Measurements from ENCODE around the gene EBF3. TPM values are rescaled to one million over a fixed set of nuclear protein-coding genes. Genes with fewer than 3 reads are reported as not detected.
A peak's percentile ranks its signal among the peaks of the same experiment; 100 is the strongest.

The EBF3 gene
- total RNA-seq, 1 donor from 2014 or later = 544 TPM

DNA sequence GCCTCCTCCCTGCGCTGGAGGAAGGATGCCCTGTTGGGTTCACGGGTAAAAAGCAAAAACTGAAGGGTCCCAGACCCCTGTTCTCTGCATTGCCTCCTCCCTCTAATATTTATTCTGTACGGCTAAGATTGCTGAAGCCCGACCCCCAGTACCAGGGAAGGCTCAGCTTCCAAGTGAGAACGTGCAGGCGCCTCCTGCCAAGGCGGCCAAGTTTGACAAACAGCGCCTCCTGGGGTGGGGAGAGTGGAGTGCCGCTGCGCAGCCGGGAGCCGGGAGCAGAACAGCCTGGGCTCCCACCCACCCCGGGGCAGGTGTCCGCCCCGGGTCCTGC lies 4.7 kb upstream of the EBF3 start:
- peak; percentile 93 for DNase-seq
- TF ChIP-seq, protein P1, sequence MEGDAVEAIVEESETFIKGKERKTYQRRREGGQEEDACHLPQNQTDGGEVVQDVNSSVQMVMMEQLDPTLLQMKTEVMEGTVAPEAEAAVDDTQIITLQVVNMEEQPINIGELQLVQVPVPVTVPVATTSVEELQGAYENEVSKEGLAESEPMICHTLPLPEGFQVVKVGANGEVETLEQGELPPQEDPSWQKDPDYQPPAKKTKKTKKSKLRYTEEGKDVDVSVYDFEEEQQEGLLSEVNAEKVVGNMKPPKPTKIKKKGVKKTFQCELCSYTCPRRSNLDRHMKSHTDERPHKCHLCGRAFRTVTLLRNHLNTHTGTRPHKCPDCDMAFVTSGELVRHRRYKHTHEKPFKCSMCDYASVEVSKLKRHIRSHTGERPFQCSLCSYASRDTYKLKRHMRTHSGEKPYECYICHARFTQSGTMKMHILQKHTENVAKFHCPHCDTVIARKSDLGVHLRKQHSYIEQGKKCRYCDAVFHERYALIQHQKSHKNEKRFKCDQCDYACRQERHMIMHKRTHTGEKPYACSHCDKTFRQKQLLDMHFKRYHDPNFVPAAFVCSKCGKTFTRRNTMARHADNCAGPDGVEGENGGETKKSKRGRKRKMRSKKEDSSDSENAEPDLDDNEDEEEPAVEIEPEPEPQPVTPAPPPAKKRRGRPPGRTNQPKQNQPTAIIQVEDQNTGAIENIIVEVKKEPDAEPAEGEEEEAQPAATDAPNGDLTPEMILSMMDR (IDR thresholded peaks at IDR 0.05; ENCODE audit: partially characterized antibody, unreplicated experiment) = peak; percentile 96
- Mint-ChIP-seq H3K27ac (ENCODE audit: unreplicated experiment) (no peak overlapping the region), H3K4me1 (ENCODE audit: low read depth, unreplicated experiment) (peaks cover 22% of the 10 kb centered on the region), H3K9me3 (ENCODE audit: unreplicated experiment) (peaks cover 29% of the 10 kb centered on the region), H3K36me3 (ENCODE audit: unreplicated experiment) (no peaks in the 10 kb centered on the region), H3K4me3 (ENCODE audit: unreplicated experiment) (no peak overlapping the region), H3K27me3 (ENCODE audit: unreplicated experiment) (peaks cover 26% of the 10 kb centered on the region)

DNA sequence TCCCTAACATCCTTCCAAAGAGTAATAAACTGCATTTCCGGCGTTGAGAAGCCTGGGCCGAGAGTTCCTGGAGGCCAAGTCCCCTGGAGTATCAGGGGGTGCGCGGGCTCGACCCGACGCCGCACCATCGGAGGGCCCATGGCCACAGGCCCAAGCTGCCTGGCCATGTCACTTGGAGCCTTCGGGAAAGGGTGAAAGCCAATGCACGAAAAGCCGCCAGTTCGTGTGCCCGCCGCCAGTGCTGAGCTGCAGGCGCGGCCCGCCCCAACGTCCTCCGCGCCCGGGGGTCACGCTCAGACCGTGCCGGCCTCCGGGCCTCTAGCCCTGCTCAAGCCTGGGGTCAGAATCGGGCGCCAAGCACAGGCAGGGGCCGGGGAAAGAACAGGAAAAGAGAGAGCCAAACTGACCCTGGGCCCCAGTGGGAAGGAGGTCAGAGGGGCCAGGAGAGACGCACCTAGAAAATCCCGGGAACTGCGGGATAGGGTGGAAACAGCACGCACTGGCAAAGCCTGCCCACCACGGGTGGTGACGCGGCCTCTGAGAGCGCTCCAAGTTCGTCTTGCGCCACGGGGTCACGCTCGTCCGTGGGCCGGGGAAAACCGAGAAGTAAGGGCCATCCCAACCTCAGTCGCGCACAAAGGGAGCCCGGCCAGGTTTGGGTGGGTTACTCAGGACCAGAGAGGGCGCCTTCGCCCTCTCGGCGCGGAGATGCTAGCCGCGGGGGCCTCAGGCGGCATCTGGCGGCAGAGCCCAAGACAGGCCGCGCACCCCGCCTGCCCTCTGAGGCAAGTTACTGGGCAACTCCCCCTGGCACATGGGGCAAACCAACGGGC lies 4.2 kb upstream of the EBF3 start:
- H3K27me3 Mint-ChIP-seq (ENCODE audit: unreplicated experiment) = peaks cover 27% of the 10 kb centered on the region
- peak overlapping the region; percentile 22 for H3K27ac Mint-ChIP-seq (ENCODE audit: unreplicated experiment)
- peak overlapping the region; percentile 59 for H3K4me3 Mint-ChIP-seq (ENCODE audit: unreplicated experiment)
- peaks cover 30% of the 10 kb centered on the region for H3K9me3 Mint-ChIP-seq (ENCODE audit: unreplicated experiment)
- DNase-seq = no peak
- peaks cover 22% of the 10 kb centered on the region for H3K4me1 Mint-ChIP-seq (ENCODE audit: low read depth, unreplicated experiment)
- no peaks in the 10 kb centered on the region for H3K36me3 Mint-ChIP-seq (ENCODE audit: unreplicated experiment)
- TF ChIP-seq, protein P1 (IDR thresholded peaks at IDR 0.05; ENCODE audit: partially characterized antibody, unreplicated experiment) = no peak

DNA sequence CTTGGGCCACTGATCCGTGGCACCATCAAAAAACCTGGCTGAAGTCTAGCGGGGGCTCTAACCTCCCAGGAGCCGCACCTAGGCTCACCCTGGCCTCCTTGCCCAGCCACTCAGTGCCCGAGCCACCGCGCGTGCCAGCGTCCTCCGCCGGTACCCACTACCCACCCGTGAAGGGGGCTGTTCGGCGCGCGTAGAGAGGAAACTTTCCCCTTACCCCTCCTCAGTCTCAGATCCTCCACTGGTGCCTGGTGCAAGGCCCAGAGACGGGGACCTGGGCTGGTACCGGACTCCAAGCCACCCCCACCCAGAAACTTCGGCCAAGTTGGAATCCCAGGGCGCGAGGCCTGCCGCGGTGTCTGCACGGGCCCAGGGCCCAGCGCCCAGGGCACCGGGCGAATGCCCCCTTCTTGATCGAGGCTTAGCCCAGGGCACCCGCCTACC lies 3.5 kb upstream of the EBF3 start:
- Mint-ChIP-seq H3K36me3 (ENCODE audit: unreplicated experiment) (peaks cover 3% of the 10 kb centered on the region), H3K27ac (ENCODE audit: unreplicated experiment) (peak overlapping the region; percentile 48), H3K4me3 (ENCODE audit: unreplicated experiment) (peak overlapping the region; percentile 46), H3K27me3 (ENCODE audit: unreplicated experiment) (peaks cover 31% of the 10 kb centered on the region), H3K4me1 (ENCODE audit: low read depth, unreplicated experiment) (peaks cover 22% of the 10 kb centered on the region), H3K9me3 (ENCODE audit: unreplicated experiment) (peaks cover 35% of the 10 kb centered on the region)
- DNase-seq = no peak
- TF ChIP-seq, protein P1 (IDR thresholded peaks at IDR 0.05; ENCODE audit: partially characterized antibody, unreplicated experiment) = peak; percentile 11

DNA sequence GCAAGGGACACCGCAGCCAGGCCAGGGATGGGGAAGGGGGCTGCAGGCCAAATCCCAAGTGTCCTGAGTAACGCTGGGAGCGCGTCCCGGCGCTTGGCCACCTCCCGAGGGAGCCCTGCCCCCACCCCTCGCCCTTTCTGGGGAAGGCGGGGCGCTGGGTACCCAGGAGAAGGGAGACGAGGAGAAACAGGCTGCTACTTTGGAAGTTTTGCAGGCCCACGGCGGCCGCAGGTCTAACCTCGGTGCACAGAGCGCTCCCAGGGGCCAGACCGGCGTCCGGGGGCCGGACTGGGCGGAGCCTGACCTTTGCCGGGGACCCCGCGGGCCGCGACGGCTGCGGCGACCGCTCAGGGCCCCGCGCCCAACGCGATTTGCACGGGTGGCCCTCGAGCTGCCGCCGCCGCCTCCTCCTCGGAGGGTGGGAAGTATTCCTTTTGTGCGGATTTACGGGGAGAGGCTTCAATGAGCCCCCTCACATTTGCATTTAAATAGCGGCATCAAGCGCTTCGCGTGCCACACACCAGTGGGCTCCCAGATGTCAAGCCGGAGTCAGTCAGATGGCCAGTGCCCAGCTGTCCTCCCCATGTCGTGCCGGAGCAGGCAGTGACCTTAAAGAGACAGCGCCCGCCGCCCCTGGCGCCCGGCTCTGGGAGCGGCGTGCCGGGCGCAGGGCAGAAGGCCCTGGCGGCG lies 3.0 kb upstream of the EBF3 start:
- Mint-ChIP-seq H3K4me1 (ENCODE audit: low read depth, unreplicated experiment) (peaks cover 21% of the 10 kb centered on the region), H3K27ac (ENCODE audit: unreplicated experiment) (peak overlapping the region; percentile 98), H3K36me3 (ENCODE audit: unreplicated experiment) (peaks cover 8% of the 10 kb centered on the region), H3K27me3 (ENCODE audit: unreplicated experiment) (peaks cover 37% of the 10 kb centered on the region), H3K9me3 (ENCODE audit: unreplicated experiment) (peaks cover 40% of the 10 kb centered on the region), H3K4me3 (ENCODE audit: unreplicated experiment) (peak overlapping the region; percentile 99)
- TF ChIP-seq, protein P1 (IDR thresholded peaks at IDR 0.05; ENCODE audit: partially characterized antibody, unreplicated experiment) = no peak
- peak; percentile 85 for DNase-seq

All from glutamatergic neuron (in vitro differentiated cells).